ACC112 (cell line): Measurements from ENCODE around the gene HUS1B.
"Not testable (repeated sequence)": the region's sequence is repeated elsewhere in the genome, so short reads cannot be mapped to it uniquely, and the experiment has no call there.

Experiments
- H2AFZ ChIP-seq: fragments of 200-600 bp; sonication (generic); one replicate; pipeline ENCODE4 v1.6.0; 2017; ENCODE audit warnings: antibody characterized with exemption, low read length; ENCODE audit not compliant: unreplicated experiment
- H3K27ac ChIP-seq: fragments of 200-600 bp; sonication (generic); 2 replicates; pipeline ENCODE4 v1.5.1; 2014; ENCODE audit warnings: low read depth, mild to moderate bottlenecking, antibody characterized with exemption, low read length, moderate library complexity
- H3K27me3 ChIP-seq: fragments of 200-600 bp; sonication (generic); 2 replicates; pipeline ENCODE4 v1.6.1; 2014; ENCODE audit warnings: mild to moderate bottlenecking, antibody characterized with exemption, low read length, moderate library complexity, mixed read lengths; ENCODE audit not compliant: insufficient read depth
- H3K36me3 ChIP-seq: fragments of 200-600 bp; sonication (generic); 2 replicates; pipeline ENCODE4 v1.6.1; 2016; ENCODE audit warnings: mild to moderate bottlenecking, antibody characterized with exemption, low read length, moderate library complexity, mixed read lengths; ENCODE audit not compliant: insufficient read depth
- H3K4me1 ChIP-seq: fragments of 200-600 bp; sonication (generic); one replicate; pipeline ENCODE4 v1.6.1; 2016; ENCODE audit warnings: low read length, mixed read lengths; ENCODE audit not compliant: insufficient read depth, unreplicated experiment, control insufficient read depth
- H3K4me3 ChIP-seq: fragments of 200-600 bp; sonication (generic); 2 replicates; pipeline ENCODE4 v1.5.1; 2014; ENCODE audit warnings: mild to moderate bottlenecking, low read depth, low read length
- H3K79me2 ChIP-seq: fragments of 200-600 bp; sonication (generic); one replicate; pipeline ENCODE4 v1.6.0; 2016; ENCODE audit warnings: low read length; ENCODE audit not compliant: control insufficient read depth, unreplicated experiment, insufficient read depth

Gene HUS1B

DNA sequence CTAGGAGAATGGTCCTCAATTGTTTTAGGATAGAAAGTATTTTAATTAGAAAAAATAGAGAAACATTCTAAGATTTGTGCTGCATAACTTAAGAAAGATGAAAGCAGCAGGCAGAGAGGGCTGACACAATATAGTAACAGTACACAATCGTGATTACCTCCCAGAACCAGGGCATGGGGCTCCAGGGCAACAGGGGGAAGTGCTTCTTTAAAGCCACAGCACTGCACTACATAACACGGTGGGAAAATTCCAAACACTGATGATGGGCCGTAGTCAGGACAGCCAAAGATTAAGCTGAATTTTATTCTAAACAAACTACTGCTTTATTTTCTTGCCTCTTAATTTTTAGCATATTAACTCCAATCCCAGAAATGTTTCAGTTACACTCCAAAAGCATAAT lies 21.6 kb upstream of the HUS1B start:
- H3K36me3 ChIP-seq, result no peaks in the 10 kb centered on the region
- H3K79me2 ChIP-seq, result peaks cover 38% of the 10 kb centered on the region
- no peaks in the 10 kb centered on the region for H3K27me3 ChIP-seq
- no peak overlapping the region for H3K4me3 ChIP-seq
- H3K27ac ChIP-seq, result no peak overlapping the region
- no peak overlapping the region for H2AFZ ChIP-seq
- peaks cover 19% of the 10 kb centered on the region for H3K4me1 ChIP-seq

GRCh38 chr6:677919-678318 lies 21.0 kb upstream of the HUS1B start:
- Histone ChIP-seq H3K4me1 (peaks cover 13% of the 10 kb centered on the region), H3K79me2 (peaks cover 32% of the 10 kb centered on the region), H3K27ac (no peak overlapping the region), H3K36me3 (no peaks in the 10 kb centered on the region), H2AFZ (no peak overlapping the region), H3K27me3 (no peaks in the 10 kb centered on the region), H3K4me3 (no peak overlapping the region)

GRCh38 chr6:674956-675355 lies 18.1 kb upstream of the HUS1B start:
- no peaks in the 10 kb centered on the region for H3K4me1 ChIP-seq
- H3K27ac ChIP-seq, result no peak overlapping the region
- H2AFZ ChIP-seq, result no peak overlapping the region
- peaks cover 7% of the 10 kb centered on the region for H3K79me2 ChIP-seq
- 0 out of 2 replicates have a peak, but pooled peaks cover 4% of the 10 kb centered on the region for H3K36me3 ChIP-seq
- H3K4me3 ChIP-seq, result no peak overlapping the region
- H3K27me3 ChIP-seq, result no peaks in the 10 kb centered on the region

DNA sequence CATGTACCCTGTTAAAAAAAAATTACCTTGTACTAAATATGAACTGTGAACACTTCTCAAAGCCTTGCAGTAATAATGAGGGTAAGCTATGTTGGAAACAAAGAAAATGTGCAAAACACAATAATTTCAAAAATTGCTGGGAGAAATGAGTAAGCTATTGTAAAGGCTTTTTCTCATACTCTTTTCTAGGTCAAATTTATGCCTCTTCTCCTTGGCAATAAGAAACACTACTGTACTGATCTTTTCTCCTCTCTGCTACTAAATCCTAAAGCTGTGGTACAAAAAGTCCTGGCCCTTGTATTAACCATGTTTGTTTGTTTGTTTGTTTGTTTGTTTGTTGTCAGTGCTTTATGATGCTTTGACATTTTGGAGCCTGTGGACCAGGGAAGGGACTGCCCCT lies 17.5 kb upstream of the HUS1B start:
- H2AFZ ChIP-seq, result no peak overlapping the region
- no peak overlapping the region for H3K4me3 ChIP-seq
- H3K4me1 ChIP-seq, result no peaks in the 10 kb centered on the region
- no peak overlapping the region for H3K27ac ChIP-seq
- no peaks in the 10 kb centered on the region for H3K27me3 ChIP-seq
- H3K36me3 ChIP-seq, result 0 out of 2 replicates have a peak, but pooled peaks cover 4% of the 10 kb centered on the region
- peaks cover 5% of the 10 kb centered on the region for H3K79me2 ChIP-seq

- Histone ChIP-seq H3K79me2 (peaks cover 9% of the 10 kb centered on the region), H2AFZ (no peak overlapping the region), H3K27me3 (no peaks in the 10 kb centered on the region), H3K36me3 (0 out of 2 replicates have a peak, but pooled peaks cover 3% of the 10 kb centered on the region), H3K4me1 (no peaks in the 10 kb centered on the region), H3K4me3 (no peak overlapping the region), H3K27ac (no peak overlapping the region)
Observed at GRCh38 chr6:667253-667927, 10.5 kb upstream of the HUS1B start.

GRCh38 chr6:665403-666267 lies 8.7 kb upstream of the HUS1B start:
- no peak overlapping the region for H2AFZ ChIP-seq
- no peaks in the 10 kb centered on the region for H3K36me3 ChIP-seq
- no peak overlapping the region for H3K27ac ChIP-seq
- no peaks in the 10 kb centered on the region for H3K4me1 ChIP-seq
- peaks cover 13% of the 10 kb centered on the region for H3K79me2 ChIP-seq
- H3K27me3 ChIP-seq, result no peaks in the 10 kb centered on the region
- no peak overlapping the region for H3K4me3 ChIP-seq

DNA sequence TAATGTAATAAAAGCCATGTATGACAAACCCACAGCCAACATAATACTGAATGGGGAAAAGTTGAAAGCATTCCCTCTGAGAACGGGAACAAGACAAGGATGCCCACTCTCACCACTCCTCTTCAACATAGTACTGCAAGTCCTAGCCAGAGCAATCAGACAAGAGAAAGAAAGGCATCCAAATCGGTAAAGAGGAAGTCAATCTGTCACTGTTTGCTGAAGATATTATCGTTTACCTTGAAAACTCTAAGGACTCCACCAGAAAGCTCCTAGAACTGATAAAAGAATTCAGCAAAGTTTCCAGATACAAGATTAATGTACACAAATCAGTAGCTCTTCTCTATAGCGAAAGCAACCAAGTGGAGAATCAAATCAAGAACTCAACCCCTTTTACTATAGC lies 6.9 kb upstream of the HUS1B start:
- H3K27me3 ChIP-seq, H2AFZ ChIP-seq, H3K4me1 ChIP-seq, H3K4me3 ChIP-seq, H3K36me3 ChIP-seq, H3K27ac ChIP-seq: not testable (repeated sequence)
- H3K79me2 ChIP-seq, result peaks cover 26% of the 10 kb centered on the region

DNA sequence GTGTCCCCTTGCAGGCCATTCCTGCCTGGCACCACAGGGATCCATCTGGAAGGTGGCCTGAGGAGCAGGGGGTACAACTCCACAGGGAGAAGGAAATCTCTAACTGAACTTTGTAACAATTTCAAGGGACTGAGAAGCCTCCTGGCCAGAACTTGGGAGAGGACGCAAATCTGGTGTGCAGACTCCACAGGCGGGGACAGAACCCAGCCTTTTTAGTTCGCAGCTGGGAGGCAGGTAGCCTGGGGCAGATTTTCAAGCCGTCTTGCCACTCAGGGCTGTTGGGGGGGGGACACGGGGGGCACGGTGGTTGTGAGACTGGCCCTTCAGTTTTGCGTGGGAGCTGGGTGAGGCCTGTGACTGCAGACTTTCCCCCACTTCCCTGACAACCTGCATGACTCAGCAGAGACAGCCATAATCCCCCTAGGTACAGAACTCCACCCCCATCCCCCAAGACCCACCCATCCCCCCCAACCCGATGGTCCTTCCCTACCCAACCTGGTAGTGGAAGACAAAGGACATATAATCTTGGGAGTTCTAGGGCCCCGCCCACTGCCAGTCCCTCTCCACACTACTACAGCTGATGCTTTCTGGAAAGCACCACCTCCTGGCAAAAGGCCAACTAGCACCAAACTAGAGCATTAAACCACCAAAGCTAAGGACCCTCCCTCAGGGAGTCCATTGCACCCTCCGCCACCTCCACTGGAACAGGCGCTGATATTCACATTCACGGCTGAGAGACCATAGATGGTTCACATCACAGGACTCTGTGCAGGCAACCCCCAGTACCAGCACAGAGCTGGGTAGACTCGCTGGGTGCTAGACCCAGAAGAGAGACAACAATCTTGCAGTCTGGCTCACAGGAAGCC lies 3.0 kb upstream of the HUS1B start:
- Histone ChIP-seq H3K4me1 (peaks cover 4% of the 10 kb centered on the region), H3K79me2 (peaks cover 26% of the 10 kb centered on the region), H3K27me3 (no peaks in the 10 kb centered on the region), H3K4me3 (no peak overlapping the region), H2AFZ (no peak overlapping the region), H3K27ac (no peak overlapping the region), H3K36me3 (no peaks in the 10 kb centered on the region)

- Histone ChIP-seq H3K36me3 (no peaks in the 10 kb centered on the region), H2AFZ (no peak overlapping the region), H3K27ac (no peak overlapping the region), H3K4me3 (no peak overlapping the region), H3K79me2 (peaks cover 26% of the 10 kb centered on the region), H3K4me1 (peaks cover 4% of the 10 kb centered on the region), H3K27me3 (no peaks in the 10 kb centered on the region)
Observed at GRCh38 chr6:658244-658643, 1.3 kb upstream of the HUS1B start.

DNA sequence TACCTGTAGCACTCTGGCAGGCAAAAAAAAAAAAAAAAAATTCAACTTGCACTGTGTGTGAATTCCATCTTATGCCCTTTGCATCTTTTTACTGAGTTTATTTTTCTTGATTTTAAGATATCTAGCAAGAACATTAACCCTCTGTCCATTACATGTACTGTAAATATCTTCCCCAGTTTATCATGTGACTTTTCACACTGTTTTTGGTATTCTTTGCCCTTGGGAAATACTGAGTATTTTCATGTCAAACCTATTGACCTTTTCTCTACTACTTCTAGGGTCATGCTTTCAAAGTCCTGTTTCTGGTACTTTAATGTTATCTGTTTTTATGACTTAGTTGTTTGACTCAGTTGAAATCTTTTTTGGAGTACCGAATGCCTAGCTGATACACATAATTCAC lies 843 bp upstream of the HUS1B start:
- no peaks in the 10 kb centered on the region for H3K27me3 ChIP-seq
- H3K4me3 ChIP-seq, result no peak overlapping the region
- peaks cover 4% of the 10 kb centered on the region for H3K4me1 ChIP-seq
- no peaks in the 10 kb centered on the region for H3K36me3 ChIP-seq
- no peak overlapping the region for H2AFZ ChIP-seq
- H3K27ac ChIP-seq, result no peak overlapping the region
- H3K79me2 ChIP-seq, result peaks cover 24% of the 10 kb centered on the region
